GM10847 (cell line): Measurements from ENCODE around the gene MCOLN2.

Experiments
- POLR2A ChIP-seq: IDR thresholded peaks from 2 replicates; pipeline ENCODE4 v1.6.1; 2011; ENCODE audit not compliant: insufficient read length; ENCODE audit errors: extremely low read depth

MCOLN2 gene

GRCh38 chr1:84996846-84997666 lies at the start of gene MCOLN2:
TSS of gene MCOLN2 (minus strand) at chr1:84997113. CDS start at chr1:84996872, 241 bp downstream.
- peak; percentile 71 for TF ChIP-seq POLR2A

GRCh38 chr1:85042413-85042812 lies 45.5 kb upstream of the MCOLN2 start:
- no peak for TF ChIP-seq POLR2A

- no peak for TF ChIP-seq POLR2A
Measured at GRCh38 chr1:85041793-85042192, 44.9 kb upstream of the MCOLN2 start.

GRCh38 chr1:85033221-85033620 lies 36.3 kb upstream of the MCOLN2 start:
- no peak for TF ChIP-seq POLR2A

GRCh38 chr1:85030536-85030935 lies 33.6 kb upstream of the MCOLN2 start:
- no peak for TF ChIP-seq POLR2A

GRCh38 chr1:85028151-85028550 lies 31.2 kb upstream of the MCOLN2 start:
- TF ChIP-seq POLR2A, result no peak

GRCh38 chr1:85027242-85027983 lies 30.5 kb upstream of the MCOLN2 start:
- no peak for TF ChIP-seq POLR2A

GRCh38 chr1:85025940-85026339 lies 29.0 kb upstream of the MCOLN2 start:
- TF ChIP-seq POLR2A, result no peak

- TF ChIP-seq POLR2A, result no peak
Measured at GRCh38 chr1:85024736-85025135, 27.8 kb upstream of the MCOLN2 start.

GRCh38 chr1:85022700-85023099 lies 25.8 kb upstream of the MCOLN2 start:
- TF ChIP-seq POLR2A, result no peak

GRCh38 chr1:85019994-85020393 lies 23.1 kb upstream of the MCOLN2 start:
- TF ChIP-seq POLR2A, result no peak

GRCh38 chr1:85015826-85016225 lies 18.9 kb upstream of the MCOLN2 start:
- no peak for TF ChIP-seq POLR2A

GRCh38 chr1:85001742-85002141 lies 4.8 kb upstream of the MCOLN2 start:
- TF ChIP-seq POLR2A, result no peak

GRCh38 chr1:84998642-84999280 lies 1.8 kb upstream of the MCOLN2 start:
- no peak for TF ChIP-seq POLR2A

GRCh38 chr1:84997667-84998600 lies 1.0 kb upstream of the MCOLN2 start:
- peak; percentile 7 for TF ChIP-seq POLR2A
